GM18873 (cell line): ENCODE data around the gene SHOC2.

Experiments
- ATAC-seq: cut with Tn5 transposase; IDR thresholded peaks from one replicate; pipeline ENCODE4 v1.9.1; 2021; ENCODE audit warnings: mild to moderate bottlenecking, moderate library complexity, moderate number of reproducible peaks; ENCODE audit not compliant: unreplicated experiment, low FRiP score

SHOC2 gene

DNA sequence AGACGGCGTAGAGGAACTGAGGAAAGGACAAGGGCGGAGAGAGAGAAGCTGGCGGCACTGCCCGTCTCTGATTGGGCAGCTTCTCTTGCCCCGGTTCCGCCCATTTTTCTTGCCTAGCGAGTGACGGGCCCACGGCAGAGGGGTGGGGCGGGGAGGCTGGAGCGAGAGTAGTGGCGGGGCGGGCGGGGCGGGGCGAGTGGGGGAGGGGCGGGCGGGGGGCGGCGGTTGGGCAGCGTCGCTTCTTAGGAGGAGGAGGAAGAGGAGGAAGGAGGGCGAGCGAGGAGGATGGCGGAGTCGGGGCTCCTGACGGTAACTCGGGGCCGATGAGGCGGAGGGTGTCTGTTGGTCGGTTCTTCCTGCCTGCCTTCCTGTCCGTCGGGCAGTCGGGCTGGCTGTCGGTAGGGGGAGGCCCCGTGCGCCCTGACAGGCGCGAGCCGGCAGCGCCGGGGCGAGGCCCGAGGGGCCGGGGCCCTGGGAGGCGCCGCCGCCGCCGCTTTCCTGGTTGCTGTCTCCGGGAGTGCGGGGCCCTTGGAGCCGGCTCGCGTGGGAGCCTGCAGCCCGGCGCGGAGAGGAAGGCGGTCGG, at the start of gene SHOC2:
SHOC2 (plus strand) TSS at position 256 of the 583 bp plus-strand sequence. CDS start 44,755 bp downstream, outside the sequence.
- no peak for ATAC-seq

- ATAC-seq = no peak
Observed at GRCh38 chr10:110870823-110871297, 48.5 kb upstream of the SHOC2 start.

DNA sequence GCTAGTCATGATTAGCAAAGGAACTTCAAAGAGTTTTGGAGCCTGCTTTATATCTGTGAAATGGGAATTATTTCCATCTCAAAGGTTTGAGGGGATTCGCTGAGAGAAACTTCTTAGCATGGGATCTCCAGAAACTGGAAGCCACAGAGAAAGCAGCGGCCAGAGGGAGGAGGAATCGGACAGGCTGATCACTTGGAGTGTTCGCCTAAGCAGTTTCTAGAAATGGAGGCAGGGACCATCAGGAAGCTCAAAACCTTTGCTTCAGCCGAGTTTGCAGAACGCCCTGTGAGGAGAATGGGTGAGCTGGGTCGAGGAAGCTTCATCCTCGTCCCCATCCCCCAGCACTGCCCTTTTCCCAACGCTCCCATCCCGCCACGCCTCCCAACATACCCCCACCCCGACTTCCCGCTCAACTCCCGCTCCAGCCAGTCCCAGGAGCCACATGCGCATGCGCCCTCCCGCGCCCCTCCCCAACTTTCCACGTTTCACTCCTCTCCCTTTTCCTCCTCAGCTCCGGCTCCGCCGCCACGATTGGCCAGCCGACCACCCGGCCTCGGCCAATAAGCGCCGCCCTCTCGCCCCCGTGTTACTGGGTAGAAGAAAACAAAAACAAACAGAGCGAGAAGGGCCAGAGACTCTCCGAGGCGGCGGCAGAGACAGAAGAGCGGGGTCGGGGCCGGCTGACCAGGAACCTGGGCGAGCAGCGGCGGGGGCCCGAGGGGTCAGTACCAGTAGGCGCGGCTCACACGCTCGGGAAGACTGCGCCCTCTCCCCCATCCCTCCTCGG, 47.9 kb upstream of the SHOC2 start, which contains the start of gene PDCD4:
PDCD4 (plus strand) TSS at position 631 of the 787 bp plus-strand sequence. CDS start 4,100 bp downstream, outside the sequence.
- ATAC-seq = peak; percentile 75

GRCh38 chr10:110872145-110872983, 47.0 kb upstream of the SHOC2 start:
- ATAC-seq = peak; percentile 27

DNA sequence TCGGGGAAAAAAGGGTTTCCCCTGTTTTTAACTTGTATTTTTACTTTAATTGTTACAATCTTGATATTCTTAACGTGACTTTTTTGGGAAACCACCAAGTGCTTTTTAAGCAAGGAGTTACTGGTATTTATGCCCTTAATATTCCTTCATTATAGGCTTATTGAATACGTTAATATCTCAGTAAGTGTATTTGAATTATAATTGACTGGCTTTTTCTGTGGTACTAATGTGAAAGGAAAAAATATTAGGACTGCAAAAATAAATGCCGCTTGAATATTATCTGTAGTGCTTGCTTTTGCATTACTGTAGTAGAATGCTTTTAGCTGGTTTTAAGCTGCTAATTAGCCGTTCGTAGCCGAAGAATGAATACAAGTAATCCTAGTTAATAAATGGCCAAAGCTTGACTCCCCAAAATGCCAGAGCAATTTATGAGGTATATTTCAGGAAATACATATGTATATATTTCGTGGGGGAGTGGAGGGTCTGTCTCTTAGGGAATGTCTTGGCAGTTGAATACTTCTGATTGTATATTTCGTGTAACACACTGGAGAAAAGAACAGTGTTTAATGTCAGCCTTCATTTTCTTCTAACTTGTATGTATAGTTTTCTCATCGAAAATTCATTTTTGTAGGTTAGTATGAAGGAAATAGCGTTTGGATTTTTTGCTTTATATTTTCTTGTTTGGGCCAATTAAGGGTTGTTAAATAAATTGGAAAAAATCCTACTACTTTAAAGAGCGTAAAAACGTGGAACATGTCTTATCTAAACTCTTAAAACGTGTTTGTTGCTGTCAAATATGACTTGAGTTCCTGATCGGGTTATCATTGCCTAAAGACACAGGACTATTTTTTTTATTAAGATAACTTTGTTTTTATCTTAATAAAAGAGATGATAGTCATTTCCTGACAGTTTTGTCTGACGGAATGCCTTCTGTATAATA, 46.1 kb upstream of the SHOC2 start:
- no peak for ATAC-seq

- ATAC-seq = no peak
Observed at GRCh38 chr10:110873951-110874350, 45.5 kb upstream of the SHOC2 start.

DNA sequence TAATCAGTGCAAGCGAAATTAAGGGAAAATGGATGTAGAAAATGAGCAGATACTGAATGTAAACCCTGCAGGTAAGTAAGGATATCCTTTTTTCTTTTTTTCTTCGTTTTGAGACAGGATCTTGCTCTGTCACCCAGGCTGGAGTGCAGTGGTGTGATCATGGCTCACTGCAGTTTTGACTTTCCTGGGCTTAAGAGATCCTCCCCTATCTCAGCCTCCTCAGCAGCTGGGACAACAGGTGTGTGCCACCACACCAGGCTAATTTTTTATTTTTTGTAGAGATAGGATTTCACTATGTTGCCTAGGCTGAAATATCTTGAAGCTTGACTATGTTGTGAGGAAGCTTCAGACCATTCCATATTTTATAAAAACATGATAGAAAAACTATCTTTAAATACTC, 43.4 kb upstream of the SHOC2 start:
- ATAC-seq = no peak

DNA sequence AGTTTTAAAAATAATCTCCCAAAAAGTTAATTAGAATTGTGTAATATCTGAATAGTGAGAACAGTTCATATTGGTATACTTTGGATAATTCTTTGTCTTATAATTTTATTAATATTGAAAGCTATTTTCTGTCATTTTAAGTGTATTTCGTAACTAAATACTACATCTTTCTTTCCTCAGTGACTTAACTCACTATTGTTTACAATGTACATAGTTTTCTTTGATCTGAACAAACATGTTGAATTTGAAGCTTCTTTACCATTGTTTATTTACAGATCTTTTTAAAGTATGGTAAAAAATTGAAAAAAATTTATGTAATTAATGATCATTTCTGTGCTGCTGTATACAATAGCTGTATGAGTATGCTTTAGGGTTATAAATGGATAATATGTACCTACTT, 42.6 kb upstream of the SHOC2 start:
- ATAC-seq = no peak

DNA sequence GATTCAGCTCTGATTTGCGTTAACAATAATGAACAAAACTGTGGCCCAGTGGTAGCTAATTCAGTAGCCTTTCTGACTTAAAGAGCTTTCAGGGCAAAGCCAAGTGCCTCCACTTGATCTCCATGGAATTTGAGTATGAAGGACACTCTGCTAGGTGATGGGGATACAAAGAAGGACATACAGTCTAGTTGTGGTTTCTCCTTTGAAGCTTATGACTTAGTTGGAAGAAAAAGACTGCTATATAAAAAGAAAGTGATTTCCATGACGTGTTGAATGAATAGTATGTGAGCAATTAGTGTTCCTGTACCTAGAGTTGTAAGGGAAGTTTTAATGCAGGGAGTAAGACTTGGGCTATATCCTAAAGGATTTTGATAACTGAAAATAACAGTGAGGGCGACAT, 39.4 kb upstream of the SHOC2 start:
- no peak for ATAC-seq

DNA sequence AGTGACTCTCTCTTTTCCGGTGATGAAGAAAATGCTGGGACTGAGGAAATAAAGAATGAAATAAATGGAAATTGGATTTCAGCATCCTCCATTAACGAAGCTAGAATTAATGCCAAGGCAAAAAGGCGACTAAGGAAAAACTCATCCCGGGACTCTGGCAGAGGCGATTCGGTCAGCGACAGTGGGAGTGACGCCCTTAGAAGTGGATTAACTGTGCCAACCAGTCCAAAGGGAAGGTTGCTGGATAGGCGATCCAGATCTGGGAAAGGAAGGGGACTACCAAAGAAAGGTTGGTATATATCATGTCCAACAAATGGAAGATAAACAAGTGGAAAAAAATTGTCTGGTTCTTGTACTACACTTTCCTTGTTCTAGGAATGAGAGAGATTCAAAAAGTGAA, 38.2 kb upstream of the SHOC2 start:
- no peak for ATAC-seq

DNA sequence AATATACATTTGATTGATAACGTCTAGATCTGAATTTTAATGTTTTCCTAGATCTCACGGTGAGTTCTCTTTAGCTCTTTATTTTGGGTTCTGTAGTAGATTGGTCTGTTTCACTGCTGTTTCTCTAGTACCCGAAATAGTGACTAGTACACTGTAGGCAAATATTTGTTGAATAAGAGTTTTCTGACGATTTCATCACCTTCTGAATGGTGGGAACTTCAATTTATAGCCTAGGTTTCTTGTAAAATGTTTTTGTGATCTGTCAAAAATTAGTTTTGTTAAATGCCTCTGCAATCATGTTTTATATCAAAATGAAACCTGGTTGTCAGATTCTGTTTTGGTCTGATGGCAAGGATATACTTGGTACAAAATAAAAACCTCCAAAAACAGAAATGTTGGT, 37.5 kb upstream of the SHOC2 start:
- ATAC-seq = no peak

DNA sequence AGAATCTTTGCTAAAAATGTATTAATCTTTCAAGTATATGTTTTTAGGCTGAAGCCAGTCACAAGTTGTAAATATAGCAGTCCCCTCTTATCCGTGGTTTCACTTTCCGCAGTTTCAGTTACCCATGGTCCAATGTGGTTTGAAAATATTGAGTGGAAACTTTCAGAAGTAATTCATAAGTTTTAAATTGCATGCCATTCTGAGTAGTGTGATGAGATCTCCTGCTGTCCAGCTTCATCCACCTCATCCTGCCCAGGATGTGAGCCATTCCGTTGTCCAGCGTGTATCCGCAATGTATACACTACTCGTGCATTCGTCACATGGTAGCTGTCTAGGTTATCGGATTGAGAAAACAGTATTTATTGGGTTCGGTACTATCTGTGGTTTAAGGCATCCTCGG, 35.5 kb upstream of the SHOC2 start:
- ATAC-seq = no peak

GRCh38 chr10:110885932-110886674, 33.3 kb upstream of the SHOC2 start:
- ATAC-seq = no peak

DNA sequence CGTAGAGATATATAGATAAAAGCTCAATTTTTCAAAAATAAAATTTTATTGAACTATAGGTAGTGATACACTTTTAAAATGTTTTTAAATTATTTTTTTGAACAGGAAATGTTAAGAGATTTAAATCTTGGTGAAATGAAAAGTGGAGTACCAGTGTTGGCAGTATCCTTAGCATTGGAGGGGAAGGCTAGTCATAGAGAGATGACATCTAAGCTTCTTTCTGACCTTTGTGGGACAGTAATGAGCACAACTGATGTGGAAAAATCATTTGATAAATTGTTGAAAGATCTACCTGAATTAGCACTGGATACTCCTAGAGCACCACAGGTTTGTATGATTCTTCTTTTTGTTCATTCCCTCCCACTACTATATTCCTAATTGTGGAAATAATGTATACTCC, 31.8 kb upstream of the SHOC2 start:
- no peak for ATAC-seq

DNA sequence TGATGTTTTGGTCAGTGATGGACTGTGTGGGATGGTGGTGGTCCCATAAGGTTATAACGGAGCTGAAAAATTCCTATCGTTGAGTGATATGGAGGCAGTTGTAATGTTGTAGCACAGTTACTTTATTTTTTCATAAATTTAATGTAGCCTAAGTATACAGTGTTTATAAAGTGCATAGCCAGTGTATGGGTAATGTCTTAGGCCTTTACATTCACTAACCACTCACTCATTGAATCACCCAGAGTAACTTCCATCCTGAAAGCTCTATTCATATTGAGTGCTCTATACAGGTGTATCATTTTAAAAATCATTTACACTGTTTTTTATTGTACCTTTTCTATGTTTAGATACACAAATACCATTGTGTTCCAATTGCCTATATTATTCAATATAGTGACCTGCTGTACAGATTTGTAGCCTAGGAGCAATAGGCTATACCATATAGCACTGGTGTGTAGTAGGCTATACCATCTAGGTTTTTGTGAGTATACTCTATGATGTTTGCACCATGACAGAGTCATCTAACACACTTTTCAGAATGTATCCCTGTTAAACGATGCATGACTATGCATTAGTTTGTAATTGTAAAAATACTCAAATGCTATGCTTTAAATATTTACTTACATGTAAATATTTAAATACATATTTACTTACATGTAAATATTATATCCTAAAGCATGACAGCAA, 26.7 kb upstream of the SHOC2 start:
- no peak for ATAC-seq

GRCh38 chr10:110893559-110894179, 25.7 kb upstream of the SHOC2 start:
- ATAC-seq = peak; percentile 55

GRCh38 chr10:110897184-110897583, 22.2 kb upstream of the SHOC2 start:
- no peak for ATAC-seq

- no peak for ATAC-seq
Observed at GRCh38 chr10:110898391-110898790, 21.0 kb upstream of the SHOC2 start.
